DOHH2 (cell line): Measurements from ENCODE around the gene RYR2.

Source experiments
- H3F3A ChIP-seq: fragments of 200-600 bp; sonication (generic), shearing (Covaris generic); 2 replicates; pipeline ENCODE4 v1.6.0; 2016; ENCODE audit warnings: antibody characterized with exemption, mild to moderate bottlenecking; ENCODE audit not compliant: control insufficient read depth, insufficient read depth
- H3K27ac ChIP-seq: fragments of 200-600 bp; sonication (generic); 2 replicates; pipeline ENCODE4 v1.5.1; 2014; ENCODE audit warnings: low read depth, mild to moderate bottlenecking, low read length, moderate library complexity
- H3K27me3 ChIP-seq: fragments of 200-600 bp; sonication (generic); 2 replicates; pipeline ENCODE4 v1.6.1; 2014; ENCODE audit warnings: mild to moderate bottlenecking, low read length, mixed read lengths; ENCODE audit not compliant: control insufficient read depth
- H3K36me3 ChIP-seq: fragments of 200-600 bp; sonication (generic); 2 replicates; pipeline ENCODE4 v1.6.1; 2014; ENCODE audit warnings: mild to moderate bottlenecking, low read length, moderate library complexity, mixed read lengths; ENCODE audit not compliant: control insufficient read depth
- H3K4me1 ChIP-seq: fragments of 200-600 bp; sonication (generic); 2 replicates; pipeline ENCODE4 v1.6.1; 2014; ENCODE audit warnings: mild to moderate bottlenecking, low read length, mixed read lengths; ENCODE audit not compliant: control insufficient read depth
- H3K4me2 ChIP-seq: fragments of 200-600 bp; sonication (generic); 2 replicates; pipeline ENCODE4 v1.6.0; 2014; ENCODE audit warnings: mild to moderate bottlenecking, low read length, moderate library complexity
- H3K4me3 ChIP-seq: fragments of 200-600 bp; sonication (generic); 2 replicates; pipeline ENCODE4 v1.5.1; 2014; ENCODE audit warnings: mild to moderate bottlenecking, low read length, mixed read lengths
- H3K79me2 ChIP-seq: fragments of 200-600 bp; sonication (generic); 2 replicates; pipeline ENCODE4 v1.6.1; 2014; ENCODE audit warnings: mild to moderate bottlenecking, low read length, mixed read lengths; ENCODE audit not compliant: control insufficient read depth
- H3K9me2 ChIP-seq: fragments of 200-600 bp; sonication (generic); replicated peaks from 2 replicates; pipeline ENCODE4 v1.6.1; 2014; ENCODE audit warnings: mild to moderate bottlenecking, low read length, mixed read lengths; ENCODE audit not compliant: control insufficient read depth
- H3K9me3 ChIP-seq: fragments of 200-600 bp; sonication (generic); 2 replicates; pipeline ENCODE4 v1.6.1; 2014; ENCODE audit warnings: antibody characterized with exemption, low read length, mixed read lengths; ENCODE audit not compliant: control insufficient read depth, insufficient read depth
- H4K20me1 ChIP-seq: fragments of 200-600 bp; sonication (generic); 2 replicates; pipeline ENCODE4 v1.6.0; 2014; ENCODE audit warnings: low read depth, mild to moderate bottlenecking, antibody characterized with exemption, low read length, moderate library complexity; ENCODE audit not compliant: control insufficient read depth, insufficient read depth
- EZH2phosphoT487 ChIP-seq: fragments of 200-600 bp; sonication (generic); IDR thresholded peaks from 2 replicates; pipeline ENCODE4 v1.6.1; 2017; ENCODE audit warnings: borderline replicate concordance, mild to moderate bottlenecking, antibody characterized with exemption, low read length, moderate library complexity, mixed read lengths
- TF ChIP-seq, protein P1 (sequence below): fragments of 200-600 bp; sonication (generic); IDR thresholded peaks from one replicate; pipeline ENCODE4 v1.5.1; 2014; ENCODE audit warnings: antibody characterized with exemption, mild to moderate bottlenecking, low read depth, low read length; ENCODE audit not compliant: poor library complexity, severe bottlenecking

Gene RYR2

DNA sequence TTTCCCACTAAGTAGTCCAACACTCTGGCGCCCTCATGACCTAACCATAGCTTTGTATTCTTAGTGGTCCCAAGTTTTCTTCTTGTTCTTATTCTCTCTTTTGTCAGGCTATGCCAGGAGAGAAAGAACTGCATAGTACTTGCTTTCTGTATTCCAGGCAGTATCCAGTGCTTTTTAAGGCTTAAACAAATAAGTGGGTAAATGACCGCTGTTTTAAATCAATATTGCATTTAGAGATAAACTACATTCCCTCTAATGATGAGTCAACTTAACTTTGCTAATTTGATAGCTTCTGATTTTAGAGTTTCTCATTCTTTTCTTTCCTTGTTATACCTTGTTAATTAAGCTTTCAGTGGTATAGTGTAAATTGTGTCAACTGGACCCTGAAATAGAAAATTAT lies 709.1 kb downstream of the RYR2 start:
- Histone ChIP-seq H3K79me2 (no peaks in the 10 kb centered on the region), H3K4me2 (no peak overlapping the region), H4K20me1 (no peaks in the 10 kb centered on the region), H3K27ac (no peak overlapping the region), H3K4me1 (no peaks in the 10 kb centered on the region), H3K36me3 (no peaks in the 10 kb centered on the region), H3K27me3 (no peaks in the 10 kb centered on the region), H3F3A (no peaks in the 10 kb centered on the region), H3K9me3 (no peaks in the 10 kb centered on the region), H3K9me2 (no peaks in the 10 kb centered on the region), H3K4me3 (no peak overlapping the region)
- no peak for TF ChIP-seq EZH2phosphoT487
- TF ChIP-seq, protein P1, sequence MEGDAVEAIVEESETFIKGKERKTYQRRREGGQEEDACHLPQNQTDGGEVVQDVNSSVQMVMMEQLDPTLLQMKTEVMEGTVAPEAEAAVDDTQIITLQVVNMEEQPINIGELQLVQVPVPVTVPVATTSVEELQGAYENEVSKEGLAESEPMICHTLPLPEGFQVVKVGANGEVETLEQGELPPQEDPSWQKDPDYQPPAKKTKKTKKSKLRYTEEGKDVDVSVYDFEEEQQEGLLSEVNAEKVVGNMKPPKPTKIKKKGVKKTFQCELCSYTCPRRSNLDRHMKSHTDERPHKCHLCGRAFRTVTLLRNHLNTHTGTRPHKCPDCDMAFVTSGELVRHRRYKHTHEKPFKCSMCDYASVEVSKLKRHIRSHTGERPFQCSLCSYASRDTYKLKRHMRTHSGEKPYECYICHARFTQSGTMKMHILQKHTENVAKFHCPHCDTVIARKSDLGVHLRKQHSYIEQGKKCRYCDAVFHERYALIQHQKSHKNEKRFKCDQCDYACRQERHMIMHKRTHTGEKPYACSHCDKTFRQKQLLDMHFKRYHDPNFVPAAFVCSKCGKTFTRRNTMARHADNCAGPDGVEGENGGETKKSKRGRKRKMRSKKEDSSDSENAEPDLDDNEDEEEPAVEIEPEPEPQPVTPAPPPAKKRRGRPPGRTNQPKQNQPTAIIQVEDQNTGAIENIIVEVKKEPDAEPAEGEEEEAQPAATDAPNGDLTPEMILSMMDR: no peak

GRCh38 chr1:237754627-237755026 lies 712.6 kb downstream of the RYR2 start:
- TF ChIP-seq EZH2phosphoT487: no peak
- TF ChIP-seq, protein P1: no peak
- Histone ChIP-seq H3K4me1 (no peaks in the 10 kb centered on the region), H4K20me1 (no peaks in the 10 kb centered on the region), H3F3A (no peaks in the 10 kb centered on the region), H3K9me3 (no peaks in the 10 kb centered on the region), H3K27me3 (no peaks in the 10 kb centered on the region), H3K27ac (no peak overlapping the region), H3K79me2 (no peaks in the 10 kb centered on the region), H3K9me2 (no peaks in the 10 kb centered on the region), H3K36me3 (no peaks in the 10 kb centered on the region), H3K4me2 (no peak overlapping the region), H3K4me3 (no peak overlapping the region)

DNA sequence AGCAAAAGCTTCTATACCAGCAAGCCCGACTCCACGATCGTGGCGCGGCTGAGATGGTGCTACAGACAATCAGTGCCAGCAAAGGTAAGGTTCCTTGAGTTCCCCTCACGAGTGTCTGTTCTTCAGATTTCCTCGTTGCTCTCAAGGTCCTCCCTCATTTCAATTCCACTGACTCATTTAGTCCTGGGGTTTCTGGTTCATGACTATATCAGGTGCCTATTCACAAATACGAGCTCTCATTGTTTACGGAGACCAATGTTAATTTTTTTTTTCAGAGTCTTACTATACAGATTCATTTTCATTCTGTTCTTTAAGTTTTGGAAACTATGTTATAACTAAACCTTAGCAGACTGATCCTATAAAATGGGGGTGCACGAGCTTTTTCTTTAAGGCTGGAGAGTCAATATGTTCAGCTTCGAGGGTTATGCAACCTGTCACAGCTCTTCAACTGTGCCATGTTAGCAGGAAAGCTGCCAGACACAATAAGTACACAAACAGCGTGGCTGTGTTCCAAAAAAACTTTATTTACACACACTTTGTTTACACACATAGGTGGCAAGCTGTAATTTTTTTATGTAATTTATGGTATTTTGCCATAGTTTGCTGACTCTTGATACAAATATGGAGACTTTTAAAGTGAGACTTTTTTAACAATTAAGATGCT lies 714.5 kb downstream of the RYR2 start:
- H3K4me1 ChIP-seq: no peaks in the 10 kb centered on the region
- no peak overlapping the region for H3K27ac ChIP-seq
- no peaks in the 10 kb centered on the region for H3K27me3 ChIP-seq
- H3K4me2 ChIP-seq: no peak overlapping the region
- H3K9me2 ChIP-seq: no peaks in the 10 kb centered on the region
- no peaks in the 10 kb centered on the region for H4K20me1 ChIP-seq
- H3K9me3 ChIP-seq: no peaks in the 10 kb centered on the region
- no peaks in the 10 kb centered on the region for H3K36me3 ChIP-seq
- no peaks in the 10 kb centered on the region for H3K79me2 ChIP-seq
- no peaks in the 10 kb centered on the region for H3F3A ChIP-seq
- H3K4me3 ChIP-seq: no peak overlapping the region
- TF ChIP-seq, protein P1: no peak
- no peak for TF ChIP-seq EZH2phosphoT487
